Measurements from ENCODE around the gene PRM2. TPM values are rescaled to one million over a fixed set of nuclear protein-coding genes. Genes with fewer than 3 reads are reported as not detected.
A peak's percentile ranks its signal among the peaks of the same experiment; 100 is the strongest.

The PRM2 gene
- total RNA-seq, 4 donors from 2014 or later, result not detected

- ATAC-seq (ENCODE audit: low FRiP score), result peak; percentile 64
- TF ChIP-seq, protein P1, sequence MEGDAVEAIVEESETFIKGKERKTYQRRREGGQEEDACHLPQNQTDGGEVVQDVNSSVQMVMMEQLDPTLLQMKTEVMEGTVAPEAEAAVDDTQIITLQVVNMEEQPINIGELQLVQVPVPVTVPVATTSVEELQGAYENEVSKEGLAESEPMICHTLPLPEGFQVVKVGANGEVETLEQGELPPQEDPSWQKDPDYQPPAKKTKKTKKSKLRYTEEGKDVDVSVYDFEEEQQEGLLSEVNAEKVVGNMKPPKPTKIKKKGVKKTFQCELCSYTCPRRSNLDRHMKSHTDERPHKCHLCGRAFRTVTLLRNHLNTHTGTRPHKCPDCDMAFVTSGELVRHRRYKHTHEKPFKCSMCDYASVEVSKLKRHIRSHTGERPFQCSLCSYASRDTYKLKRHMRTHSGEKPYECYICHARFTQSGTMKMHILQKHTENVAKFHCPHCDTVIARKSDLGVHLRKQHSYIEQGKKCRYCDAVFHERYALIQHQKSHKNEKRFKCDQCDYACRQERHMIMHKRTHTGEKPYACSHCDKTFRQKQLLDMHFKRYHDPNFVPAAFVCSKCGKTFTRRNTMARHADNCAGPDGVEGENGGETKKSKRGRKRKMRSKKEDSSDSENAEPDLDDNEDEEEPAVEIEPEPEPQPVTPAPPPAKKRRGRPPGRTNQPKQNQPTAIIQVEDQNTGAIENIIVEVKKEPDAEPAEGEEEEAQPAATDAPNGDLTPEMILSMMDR (IDR thresholded peaks at IDR 0.05), result no peak
- DNase-seq (ENCODE audit: low spot score), result no peak
These were observed 36.6 kb upstream of the PRM2 start for GRCh38 chr16:11312718-11313492.

DNA sequence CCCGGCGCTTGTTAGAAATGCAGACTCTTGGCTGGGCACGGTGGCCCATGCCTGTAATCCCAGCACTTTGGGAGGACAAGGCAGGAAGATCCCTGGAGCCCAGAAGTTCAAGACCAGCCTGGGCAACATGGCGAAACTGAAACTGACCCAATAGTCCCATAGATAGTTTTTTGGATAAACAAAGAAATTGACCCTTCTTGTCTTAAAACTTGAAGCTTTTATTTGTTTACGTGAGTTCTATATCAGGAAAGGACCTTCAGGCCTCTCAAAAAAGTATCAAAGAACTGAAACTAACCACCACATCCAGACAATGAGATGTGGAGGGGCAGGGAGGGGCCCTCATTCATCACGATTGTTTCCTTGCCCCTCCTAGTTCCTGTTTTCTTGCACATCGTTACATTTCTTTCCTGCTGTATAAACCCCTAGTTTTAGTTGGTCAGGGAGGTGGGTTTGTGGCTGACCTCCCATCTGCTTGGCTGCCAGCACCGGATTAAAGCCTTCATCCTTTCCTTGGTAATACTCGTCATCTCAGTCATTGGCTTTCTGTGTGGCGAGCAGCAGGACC lies 34.8 kb upstream of the PRM2 start:
- ATAC-seq (ENCODE audit: low FRiP score) (no peak), DNase-seq (ENCODE audit: low spot score) (no peak)
- TF ChIP-seq, protein P1 (IDR thresholded peaks at IDR 0.05), result no peak

GRCh38 chr16:11310634-11310977 lies 34.3 kb upstream of the PRM2 start:
- DNase-seq (ENCODE audit: low spot score) (no peak), ATAC-seq (ENCODE audit: low FRiP score) (no peak)
- TF ChIP-seq, protein P1 (IDR thresholded peaks at IDR 0.05), result no peak

DNA sequence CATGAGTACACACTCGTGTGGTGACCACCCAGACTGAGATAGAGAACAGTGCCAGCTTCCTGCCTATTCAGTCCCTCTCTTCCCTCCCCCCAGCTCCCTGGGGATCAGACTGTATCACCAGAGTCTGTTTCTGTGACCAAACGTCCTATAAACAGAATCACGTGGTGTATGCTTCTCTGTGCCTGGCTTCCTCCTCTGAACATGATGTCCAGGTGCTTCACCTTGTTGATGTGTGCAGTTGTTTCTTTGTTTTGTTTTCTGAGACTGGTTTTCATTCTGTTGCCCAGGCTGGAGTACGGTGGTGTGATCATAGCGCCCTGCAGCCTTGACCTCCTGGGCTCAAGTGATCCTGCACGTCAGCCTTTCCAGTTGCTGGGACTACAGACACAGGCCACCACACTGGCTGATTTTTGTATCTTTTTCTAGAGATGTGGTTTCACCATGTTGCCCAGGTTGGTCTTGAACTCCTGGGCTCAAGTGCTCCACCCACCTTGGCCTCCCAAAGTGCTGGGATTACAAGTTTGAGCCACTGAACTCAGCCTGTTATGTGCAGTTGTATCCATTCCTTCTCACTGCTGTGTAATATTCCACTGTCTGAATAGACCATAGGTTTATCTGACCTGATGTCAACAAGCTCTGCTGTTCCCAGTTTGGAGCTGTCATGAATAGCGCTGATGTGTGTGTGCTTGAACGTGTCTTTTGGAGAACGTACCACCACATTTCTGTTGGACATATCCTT lies 33.8 kb upstream of the PRM2 start:
- DNase-seq (ENCODE audit: low spot score) (no peak), ATAC-seq (ENCODE audit: low FRiP score) (no peak)
- TF ChIP-seq, protein P1 (IDR thresholded peaks at IDR 0.05), result no peak

DNA sequence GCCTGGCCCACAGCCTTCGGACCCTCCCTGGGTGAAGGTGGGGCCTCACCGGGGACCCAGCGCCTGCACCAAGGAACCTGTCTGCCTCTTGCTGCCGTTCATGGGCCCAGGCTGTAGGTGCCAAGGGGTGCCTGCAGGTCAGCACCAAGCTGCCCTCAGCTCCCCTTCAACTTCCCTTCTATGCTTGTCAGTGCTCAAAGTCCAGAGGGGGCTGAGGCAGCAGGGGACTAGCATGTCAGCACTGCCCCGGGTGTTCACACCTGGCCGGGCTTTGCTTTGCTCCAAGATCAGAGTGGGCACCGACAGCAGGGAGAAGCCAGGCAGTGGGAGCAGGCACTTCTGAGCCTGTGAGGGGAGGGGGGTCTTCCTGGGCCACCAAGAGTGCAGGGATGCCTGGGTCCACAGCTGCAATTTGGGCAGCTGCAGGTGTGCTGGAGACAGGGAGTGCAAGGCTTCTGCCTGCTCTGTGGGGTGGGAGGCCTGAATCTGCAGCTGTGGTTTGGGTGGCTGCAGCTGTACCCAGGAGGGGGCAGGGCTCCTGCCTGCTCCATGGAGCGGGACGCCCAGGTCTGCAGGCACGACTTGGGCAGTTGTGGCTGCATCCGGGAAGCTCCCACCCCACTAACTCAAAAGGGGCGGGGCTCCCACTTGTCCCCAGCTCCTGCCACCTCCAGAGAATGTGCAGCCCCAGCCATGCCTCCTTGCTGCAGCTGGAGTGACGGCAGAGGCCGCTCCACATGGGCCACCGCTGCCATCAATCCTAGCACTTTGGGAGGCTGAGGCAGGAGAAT lies 32.4 kb upstream of the PRM2 start:
- peak; percentile 4 for ATAC-seq (ENCODE audit: low FRiP score)
- TF ChIP-seq, protein P1 (IDR thresholded peaks at IDR 0.05), result no peak

DNA sequence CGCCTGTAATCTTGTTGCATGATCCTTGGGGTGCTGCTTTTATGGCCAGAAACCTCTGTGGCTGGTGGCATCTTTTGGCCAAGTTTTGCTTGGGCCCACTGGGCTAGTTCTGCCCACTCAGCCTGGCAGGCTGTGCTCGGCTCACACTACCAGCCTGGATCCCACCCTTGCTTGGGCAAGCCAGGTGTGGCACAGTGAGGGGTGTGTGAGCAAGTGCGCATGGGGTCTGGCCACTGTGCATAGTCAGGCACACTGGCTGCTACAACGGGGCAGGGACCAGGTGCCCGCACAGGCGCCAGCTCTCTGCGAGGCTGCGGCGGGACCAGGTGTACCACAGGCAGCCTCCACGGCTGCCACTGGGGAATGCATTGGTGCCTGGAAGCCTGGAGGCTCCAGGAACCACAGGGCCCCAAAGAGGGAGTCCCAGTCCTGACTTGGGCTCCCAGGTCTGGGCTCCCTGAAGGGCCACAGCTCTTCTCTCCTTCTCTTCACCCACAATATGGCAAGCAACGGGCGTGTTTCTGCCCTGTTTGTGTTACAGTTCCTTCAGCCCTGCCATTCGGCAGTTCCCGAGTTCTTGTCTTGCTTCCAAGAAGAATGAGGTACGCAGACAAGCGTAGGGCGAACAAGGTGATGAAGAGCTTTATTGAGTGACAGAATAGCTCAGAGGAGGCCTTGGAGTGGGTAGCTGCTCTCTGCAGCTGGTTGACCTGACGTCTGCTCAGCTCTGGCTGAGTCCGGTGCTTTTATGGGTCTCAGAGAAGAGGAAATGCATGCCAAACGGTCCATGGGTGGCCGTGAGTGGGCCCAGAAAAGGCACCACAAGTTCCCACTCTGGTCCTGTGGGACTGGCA lies 31.6 kb upstream of the PRM2 start:
- no peak for ATAC-seq (ENCODE audit: low FRiP score)
- TF ChIP-seq, protein P1 (IDR thresholded peaks at IDR 0.05), result no peak
- DNase-seq (ENCODE audit: low spot score), result no peak

More for the DNA sequence above, 32.4 kb upstream of the PRM2 start:
- DNase-seq (ENCODE audit: low spot score), result no peak

Measured in omental fat pad (tissue), 4 donors.